GM18499 (cell line): ENCODE results near the gene DOCK11.

Experiments used
- ATAC-seq: cut with Tn5 transposase; IDR thresholded peaks from one replicate; pipeline ENCODE4 v1.9.1; 2021; ENCODE audit warnings: moderate number of reproducible peaks; ENCODE audit not compliant: insufficient read depth, unreplicated experiment

DOCK11 gene

GRCh38 chrX:118498755-118499154 lies 3.1 kb downstream of the DOCK11 start:
- no peak for ATAC-seq

GRCh38 chrX:118499295-118499694 lies 3.7 kb downstream of the DOCK11 start:
- ATAC-seq = no peak

DNA sequence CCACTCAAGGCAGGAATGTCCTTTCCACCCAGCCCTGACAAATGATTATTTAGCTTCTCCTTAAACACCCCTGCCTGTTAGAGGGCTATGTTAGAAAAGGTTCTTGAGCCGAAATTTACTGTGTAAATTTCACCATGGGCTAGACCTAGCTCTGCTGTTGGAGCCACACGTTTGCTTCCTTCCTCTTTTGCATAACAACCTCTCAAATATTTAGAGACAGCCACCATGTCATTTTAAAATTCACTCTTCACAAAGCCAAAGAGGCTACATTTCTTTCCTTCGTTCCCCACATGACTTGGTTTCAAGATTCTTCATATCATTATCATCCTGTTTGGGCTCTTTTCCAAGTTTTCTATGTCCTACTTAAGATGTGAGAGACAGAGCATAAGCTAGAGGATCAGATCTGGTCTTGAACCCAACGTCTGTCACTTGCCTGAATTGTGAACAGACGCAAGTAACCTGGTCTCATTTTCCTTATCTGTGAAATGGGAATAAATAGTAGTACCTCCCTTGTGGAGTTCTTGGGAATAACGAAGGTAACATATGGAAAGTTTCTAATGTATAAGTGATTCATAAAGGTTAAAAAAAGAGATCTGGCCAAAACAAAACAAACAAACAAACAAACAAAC lies 6.7 kb downstream of the DOCK11 start:
- ATAC-seq = no peak

- no peak for ATAC-seq
These were observed 7.8 kb downstream of the DOCK11 start for GRCh38 chrX:118503260-118504041.

DNA sequence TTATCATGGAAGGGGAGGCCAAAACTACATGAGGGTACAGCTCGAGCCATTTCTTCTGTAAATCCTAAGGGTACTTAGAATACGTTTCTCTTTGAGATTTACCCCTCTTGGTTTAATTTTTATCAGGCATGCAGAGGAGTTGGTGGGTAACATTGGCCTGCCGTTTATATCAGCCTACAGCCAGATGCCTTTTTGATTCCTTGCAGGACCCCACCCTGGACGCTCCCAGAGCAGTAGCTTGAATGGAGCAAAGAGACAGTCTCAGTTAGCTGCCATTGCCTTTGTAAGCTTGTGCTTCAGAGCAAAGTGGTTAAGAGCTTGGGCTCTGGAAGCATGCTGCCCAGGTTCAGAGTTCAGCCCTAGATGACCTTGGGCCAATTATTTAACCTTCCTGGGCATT lies 9.0 kb downstream of the DOCK11 start:
- no peak for ATAC-seq

DNA sequence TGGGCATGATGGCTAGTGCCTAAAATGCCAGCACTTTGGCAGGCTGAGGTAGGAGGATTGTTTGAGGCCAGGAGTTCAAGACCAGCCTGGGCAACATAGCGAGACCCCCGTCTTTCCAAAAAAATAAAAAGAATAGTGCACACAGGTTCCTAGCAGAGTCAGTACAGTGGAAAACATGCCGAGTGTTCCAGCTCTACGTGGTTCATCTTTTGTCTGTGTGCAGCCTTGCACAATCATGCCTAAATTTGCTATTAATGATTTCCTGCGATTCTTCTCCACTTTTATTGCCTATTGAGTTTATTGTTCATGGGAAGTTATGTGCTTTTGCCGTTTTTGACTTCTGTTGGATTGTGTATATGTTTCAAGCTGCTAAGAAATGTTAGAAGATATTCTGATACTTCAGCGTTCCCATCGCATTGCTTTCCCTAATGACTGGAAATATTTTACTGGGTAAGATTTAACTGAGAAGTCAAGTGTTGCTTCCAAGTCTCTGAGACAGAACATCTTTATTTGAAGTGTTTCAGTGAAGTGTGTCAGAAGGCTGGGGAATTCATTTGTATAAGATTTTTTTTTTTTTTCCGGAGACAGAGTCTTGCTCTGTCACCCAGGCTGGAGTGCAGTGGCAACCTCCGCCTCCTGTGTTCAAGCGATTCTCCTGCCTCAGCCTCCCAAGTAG lies 11.3 kb downstream of the DOCK11 start:
- no peak for ATAC-seq

DNA sequence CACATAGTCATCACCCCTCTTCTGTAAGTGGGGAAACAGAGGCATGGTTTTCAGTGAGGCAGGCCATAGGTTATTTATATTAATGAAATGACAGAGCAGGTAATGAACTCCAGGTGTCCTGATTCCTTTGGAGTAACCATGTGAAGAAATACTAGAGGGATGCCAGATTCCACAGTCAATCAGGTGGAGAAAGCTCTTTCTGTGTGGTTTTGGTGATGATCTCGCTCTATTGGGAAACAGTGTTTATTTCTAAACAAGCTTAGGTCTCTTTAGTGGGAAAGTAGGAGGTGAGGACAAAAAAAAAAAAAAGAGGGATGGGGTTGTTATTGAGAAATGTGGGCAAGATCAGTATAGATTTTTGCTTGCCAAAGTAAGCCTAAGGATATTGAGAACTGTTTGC lies 12.2 kb downstream of the DOCK11 start:
- no peak for ATAC-seq

DNA sequence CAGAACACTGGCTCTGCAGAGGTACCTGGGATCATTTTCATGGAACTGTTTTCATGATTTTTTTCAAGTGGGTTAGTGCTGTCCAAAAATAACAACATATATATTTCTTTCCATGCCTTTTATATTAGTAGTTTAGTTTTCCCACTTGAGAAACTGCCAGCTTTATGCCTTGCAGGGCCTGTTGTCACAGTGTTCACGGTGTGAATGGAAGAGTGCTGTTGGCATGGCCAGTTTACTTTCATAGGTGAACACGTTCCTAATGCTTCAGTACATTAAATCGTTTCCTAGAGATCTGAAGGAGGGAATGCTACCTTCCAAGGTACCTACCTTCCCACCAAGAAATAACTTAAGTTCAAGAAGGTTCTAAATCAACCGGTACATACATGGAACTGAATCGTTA lies 12.6 kb downstream of the DOCK11 start:
- no peak for ATAC-seq

- ATAC-seq = no peak
These were observed 13.0 kb downstream of the DOCK11 start for GRCh38 chrX:118508635-118509034.

DNA sequence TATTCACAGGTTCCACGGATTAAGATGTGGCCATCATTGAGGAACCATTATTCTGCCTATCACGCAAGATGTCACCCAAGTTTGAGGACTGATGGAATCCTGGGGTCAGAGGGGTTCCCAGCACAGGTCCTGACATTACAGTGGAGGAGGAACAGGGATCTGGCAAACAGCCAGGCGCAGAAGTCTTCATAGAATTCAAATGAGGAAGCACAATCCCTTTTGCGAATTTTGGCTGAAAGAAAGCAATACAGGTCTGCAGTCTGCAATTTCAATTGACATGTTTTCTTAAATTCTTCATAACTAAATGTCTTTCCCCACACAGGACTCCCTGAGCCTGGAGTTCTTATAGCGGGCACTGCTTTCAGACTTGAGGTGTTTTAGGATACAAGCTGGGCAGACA lies 14.5 kb downstream of the DOCK11 start:
- ATAC-seq = no peak

DNA sequence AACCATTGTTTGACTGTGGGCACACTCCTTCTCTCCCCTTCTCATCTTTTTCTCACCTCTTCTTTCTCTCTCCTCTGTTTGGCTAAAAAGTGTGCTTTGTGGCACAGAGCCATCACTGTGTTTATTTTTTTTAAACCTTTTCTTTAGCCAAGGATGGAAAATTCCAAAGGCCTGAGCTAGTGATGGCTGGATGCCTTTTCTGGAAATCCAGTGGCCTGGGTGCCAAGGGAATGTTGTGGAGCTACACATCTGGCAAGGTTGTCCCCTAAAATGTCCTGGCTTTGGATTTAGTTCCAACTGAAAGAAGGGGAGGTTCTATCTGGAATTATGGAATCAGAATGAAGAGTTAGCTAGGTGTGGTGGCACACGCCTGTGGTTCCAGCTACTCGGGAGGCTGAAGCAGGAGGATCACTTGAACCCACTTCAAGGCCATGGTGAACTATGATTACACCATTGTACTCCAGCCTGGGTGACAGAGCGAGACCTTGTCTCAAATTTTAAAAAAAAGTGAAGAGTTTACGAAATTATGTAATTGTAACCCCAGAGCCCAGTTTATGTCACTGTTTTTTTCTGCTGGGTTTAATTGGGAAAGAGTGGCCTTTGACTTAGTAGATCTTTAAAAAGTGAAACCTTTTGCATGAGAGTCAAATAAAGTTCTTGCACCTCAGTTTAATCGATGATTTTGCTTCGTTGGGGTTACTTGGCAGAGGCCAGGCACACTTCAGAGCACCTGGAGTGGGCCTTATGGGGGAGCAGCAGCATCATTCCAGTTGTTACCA lies 17.7 kb downstream of the DOCK11 start:
- no peak for ATAC-seq

- ATAC-seq = no peak
These were observed 24.0 kb downstream of the DOCK11 start for GRCh38 chrX:118519411-118520215.

- no peak for ATAC-seq
These were observed 24.9 kb downstream of the DOCK11 start for GRCh38 chrX:118520216-118521206.

GRCh38 chrX:118521435-118521834 lies 25.8 kb downstream of the DOCK11 start:
- no peak for ATAC-seq

DNA sequence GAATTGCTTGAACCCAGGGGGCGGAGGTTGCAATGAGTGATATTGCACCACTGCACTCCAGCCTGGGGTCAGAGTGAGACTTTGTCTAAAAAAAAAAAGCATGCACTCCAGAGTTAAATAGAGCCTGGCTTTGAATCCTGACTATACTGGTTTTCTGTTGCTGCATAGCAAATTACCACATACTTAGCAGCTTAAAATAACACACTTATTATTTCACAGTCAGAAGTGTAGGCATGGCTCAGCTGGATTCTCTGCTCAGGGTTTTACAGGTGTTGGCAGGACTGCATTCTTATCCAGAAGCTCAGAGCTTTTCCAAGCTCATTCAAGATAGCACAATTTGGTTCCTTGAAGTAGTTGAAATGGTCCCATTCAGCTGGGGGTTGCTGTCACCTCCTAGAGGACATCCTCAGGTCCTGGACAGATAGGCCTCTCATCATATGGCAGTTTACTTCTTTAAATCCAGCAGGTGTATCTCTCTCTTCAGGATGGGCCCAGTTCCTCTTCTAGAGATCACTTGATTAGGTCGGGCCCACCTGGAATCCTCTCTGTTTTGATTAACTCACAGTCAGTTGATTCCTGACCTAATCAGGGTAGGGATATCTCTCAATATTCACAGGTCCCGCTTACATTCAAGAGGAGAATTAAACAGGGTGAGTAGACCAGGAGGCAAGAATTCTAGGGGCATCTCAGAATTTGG lies 26.8 kb downstream of the DOCK11 start:
- ATAC-seq = no peak

- no peak for ATAC-seq
These were observed 28.3 kb downstream of the DOCK11 start for GRCh38 chrX:118523920-118524319.

DNA sequence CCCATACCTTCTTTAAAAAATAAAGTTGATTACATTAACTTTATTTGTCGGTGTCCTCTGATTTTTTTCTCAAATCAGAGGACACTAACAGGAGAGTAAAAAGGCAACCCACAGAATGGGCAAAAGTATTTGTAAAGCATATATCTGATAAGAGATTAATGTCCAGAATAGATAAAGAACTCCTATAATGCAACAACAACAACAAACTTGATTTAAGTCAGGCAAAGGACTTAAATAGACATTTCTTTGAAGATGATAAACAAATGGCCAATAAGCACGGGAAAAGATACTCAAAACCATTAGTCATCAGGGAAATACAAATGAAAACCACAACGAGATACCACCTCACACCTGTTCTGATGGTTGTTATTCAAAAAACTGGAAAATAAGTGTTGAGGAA lies 28.7 kb downstream of the DOCK11 start:
- no peak for ATAC-seq

- ATAC-seq = no peak
These were observed 29.6 kb downstream of the DOCK11 start for GRCh38 chrX:118525174-118525730.
